ENCODE measurements around the gene PEX14.
A peak's percentile ranks its signal among the peaks of the same experiment; 100 is the strongest.

The PEX14 gene

GRCh38 chr1:10594595-10595223 is 120.0 kb downstream of the PEX14 start:
- H3K4me3 ChIP-seq (ENCODE audit: low read depth, low read length) = no peak overlapping the region
- DNase-seq (ENCODE audit: low read depth, low spot score) = no peak
- no peak for TF ChIP-seq CTCF (IDR thresholded peaks at IDR 0.05; ENCODE audit: low read depth, low read length)
- in situ Hi-C loops (cut with HindIII; ENCODE audit: low sequenced_read_pairs) = no loop called here

DNA sequence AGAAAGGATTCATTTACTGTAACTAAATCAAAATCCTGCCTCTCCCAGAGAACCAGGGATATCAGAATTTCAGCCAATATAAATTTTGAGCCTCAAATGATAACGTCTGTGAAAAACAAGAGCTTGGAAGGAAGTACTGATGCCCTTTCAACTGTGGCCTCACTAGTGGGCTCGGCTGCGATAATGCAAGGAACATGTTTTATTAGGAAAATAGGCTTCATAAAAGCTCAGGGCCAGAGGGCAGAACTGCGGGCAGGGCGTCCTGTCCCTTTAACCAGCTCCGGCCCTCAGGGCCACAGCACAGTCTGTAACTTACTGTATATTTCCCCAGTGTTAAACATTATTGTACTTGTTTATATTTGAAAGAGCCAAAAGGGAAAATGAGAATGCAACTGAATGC is 122.0 kb downstream of the PEX14 start:
- TF ChIP-seq CTCF (IDR thresholded peaks at IDR 0.05; ENCODE audit: low read depth, low read length) = no peak
- DNase-seq (ENCODE audit: low read depth, low spot score) = no peak
- no peak overlapping the region for H3K4me3 ChIP-seq (ENCODE audit: low read depth, low read length)
- in situ Hi-C loops (cut with HindIII; ENCODE audit: low sequenced_read_pairs) = no loop called here

DNA sequence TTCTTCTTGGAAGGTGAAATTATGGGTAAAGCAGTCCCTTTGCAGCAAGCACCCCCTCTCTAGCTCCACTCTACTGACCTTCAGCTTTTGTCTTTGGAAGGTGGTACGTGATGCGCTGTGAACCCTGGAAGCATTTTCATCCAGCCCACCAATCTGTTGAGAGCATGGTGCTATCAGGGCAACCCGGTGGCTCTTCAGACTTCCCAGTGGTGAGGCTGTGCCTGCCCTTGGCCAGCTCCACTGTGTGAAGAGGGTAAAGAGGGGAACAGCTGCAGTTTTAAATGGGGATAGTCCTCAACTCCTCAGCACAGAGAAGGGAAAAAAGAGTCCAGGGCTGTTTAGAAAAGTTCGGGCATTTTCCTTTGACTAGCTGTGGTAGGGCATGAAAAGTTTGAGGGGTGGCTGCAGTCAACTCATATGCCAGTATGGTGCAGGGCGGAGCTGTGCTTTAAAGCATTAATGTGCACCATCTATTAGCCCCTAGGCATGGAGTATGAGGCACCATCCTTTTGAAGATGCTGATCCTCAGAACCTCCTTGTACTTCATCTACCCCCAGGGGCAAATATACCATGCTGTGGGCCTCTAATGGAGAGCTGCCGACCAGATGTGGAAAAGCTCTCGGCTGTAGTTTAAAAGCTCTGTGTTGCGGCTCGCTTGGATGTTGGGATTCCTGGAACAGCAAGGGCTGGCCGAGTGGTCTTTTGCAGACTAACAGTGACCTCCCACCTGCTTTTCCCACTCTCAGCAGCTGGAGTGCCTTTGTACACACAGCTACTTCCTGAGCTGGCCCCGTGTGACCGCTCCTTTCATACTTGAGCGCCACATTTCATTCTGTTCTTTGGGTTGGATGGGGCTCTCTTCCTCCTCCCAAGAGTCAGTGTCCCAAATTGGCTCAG is 123.0 kb downstream of the PEX14 start:
- no peak for DNase-seq (ENCODE audit: low read depth, low spot score)
- in situ Hi-C loops (cut with HindIII; ENCODE audit: low sequenced_read_pairs) = no loop called here
- TF ChIP-seq CTCF (IDR thresholded peaks at IDR 0.05; ENCODE audit: low read depth, low read length) = no peak
- no peak overlapping the region for H3K4me3 ChIP-seq (ENCODE audit: low read depth, low read length)

DNA sequence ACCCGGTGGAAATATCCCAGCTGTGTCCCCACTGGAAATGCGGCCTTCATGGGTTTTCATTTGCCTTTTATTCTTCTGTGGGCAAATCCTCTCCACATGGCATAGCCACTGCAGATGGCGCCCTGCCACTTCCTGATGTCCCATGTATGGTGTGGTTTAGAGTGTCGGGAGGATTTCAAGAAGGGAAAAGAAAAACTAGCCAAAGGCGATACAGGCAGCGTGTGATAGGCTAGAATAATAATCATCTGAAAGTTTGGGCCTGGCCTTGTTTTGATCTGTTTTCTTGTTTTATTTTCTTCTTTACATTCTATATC is 123.6 kb downstream of the PEX14 start:
- no peak for TF ChIP-seq CTCF (IDR thresholded peaks at IDR 0.05; ENCODE audit: low read depth, low read length)
- no peak overlapping the region for H3K4me3 ChIP-seq (ENCODE audit: low read depth, low read length)
- no peak for DNase-seq (ENCODE audit: low read depth, low spot score)
- in situ Hi-C loops (cut with HindIII; ENCODE audit: low sequenced_read_pairs) = no loop called here

DNA sequence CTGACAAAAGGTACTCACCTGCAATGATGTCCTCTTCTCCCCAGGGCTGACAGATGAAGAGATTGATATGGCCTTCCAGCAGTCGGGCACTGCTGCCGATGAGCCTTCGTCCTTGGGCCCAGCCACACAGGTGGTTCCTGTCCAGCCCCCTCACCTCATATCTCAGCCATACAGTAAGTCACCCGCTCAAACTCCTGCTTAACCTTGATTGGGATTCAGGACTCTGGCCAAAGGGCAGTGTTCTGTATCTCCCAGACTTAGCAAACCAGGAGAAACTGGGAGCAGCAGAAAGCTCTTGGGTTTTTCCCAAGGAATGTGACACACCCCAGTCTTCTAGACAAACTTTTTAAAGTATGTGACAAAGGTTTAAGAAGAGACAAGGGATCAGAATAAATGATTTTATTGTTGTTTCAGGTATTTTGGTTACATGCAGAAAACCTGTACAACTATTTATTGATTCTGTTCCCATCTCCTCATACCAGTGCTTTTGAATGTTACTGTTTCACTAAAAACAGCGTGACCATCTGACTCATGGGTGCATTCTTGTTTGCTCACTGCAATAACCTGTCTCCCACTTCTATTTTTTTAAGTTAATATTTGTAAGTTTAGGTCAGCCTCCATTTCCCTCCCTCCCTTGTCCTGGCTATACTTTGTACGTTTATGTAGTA is 124.6 kb downstream of the PEX14 start:
- peak; percentile 82 for DNase-seq (ENCODE audit: low read depth, low spot score)
- H3K4me3 ChIP-seq (ENCODE audit: low read depth, low read length) = no peak overlapping the region
- TF ChIP-seq CTCF (IDR thresholded peaks at IDR 0.05; ENCODE audit: low read depth, low read length) = no peak
- in situ Hi-C loops (cut with HindIII; ENCODE audit: low sequenced_read_pairs) = no loop called here

- DNase-seq (ENCODE audit: low read depth, low spot score) = no peak
- no peak for TF ChIP-seq CTCF (IDR thresholded peaks at IDR 0.05; ENCODE audit: low read depth, low read length)
- H3K4me3 ChIP-seq (ENCODE audit: low read depth, low read length) = no peak overlapping the region
- in situ Hi-C loops (cut with HindIII; ENCODE audit: low sequenced_read_pairs) = no loop called here
Measured at GRCh38 chr1:10601342-10602070, 126.8 kb downstream of the PEX14 start.

Measured in astrocyte of the spinal cord (primary cell).